ENCODE measurements around the gene SLC24A1.
"Not testable (repeated sequence)": the region's sequence is repeated elsewhere in the genome, so short reads cannot be mapped to it uniquely, and the experiment has no call there.

The SLC24A1 gene

GRCh38 chr15:65621638-65622037, at the start of gene SLC24A1:
Gene SLC24A1 (plus strand): TSS chr15:65621938. CDS start chr15:65624081, 2,143 bp downstream.
- no peak for DNase-seq

- no peak for DNase-seq
Measured at GRCh38 chr15:65571971-65572370, 49.8 kb upstream of the SLC24A1 start.

DNA sequence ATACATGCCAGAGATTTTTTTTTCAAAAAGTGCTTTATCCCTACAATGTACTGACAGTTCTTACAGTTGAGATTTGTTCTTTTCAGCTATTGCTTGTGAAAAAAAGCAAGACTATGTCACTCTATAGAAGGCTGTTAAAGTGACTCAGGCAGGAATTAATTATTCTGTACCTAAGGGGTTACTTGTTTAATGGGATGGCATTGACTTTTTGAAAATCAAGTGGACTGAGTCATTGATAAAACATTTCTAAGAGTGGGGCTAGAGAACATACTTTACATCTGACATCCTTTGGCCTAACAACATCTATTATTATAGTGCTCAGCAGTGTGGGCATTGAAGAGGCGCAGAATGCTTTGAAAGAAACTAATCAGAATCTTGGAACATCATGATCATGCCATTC, 45.1 kb upstream of the SLC24A1 start:
- no peak for DNase-seq

DNA sequence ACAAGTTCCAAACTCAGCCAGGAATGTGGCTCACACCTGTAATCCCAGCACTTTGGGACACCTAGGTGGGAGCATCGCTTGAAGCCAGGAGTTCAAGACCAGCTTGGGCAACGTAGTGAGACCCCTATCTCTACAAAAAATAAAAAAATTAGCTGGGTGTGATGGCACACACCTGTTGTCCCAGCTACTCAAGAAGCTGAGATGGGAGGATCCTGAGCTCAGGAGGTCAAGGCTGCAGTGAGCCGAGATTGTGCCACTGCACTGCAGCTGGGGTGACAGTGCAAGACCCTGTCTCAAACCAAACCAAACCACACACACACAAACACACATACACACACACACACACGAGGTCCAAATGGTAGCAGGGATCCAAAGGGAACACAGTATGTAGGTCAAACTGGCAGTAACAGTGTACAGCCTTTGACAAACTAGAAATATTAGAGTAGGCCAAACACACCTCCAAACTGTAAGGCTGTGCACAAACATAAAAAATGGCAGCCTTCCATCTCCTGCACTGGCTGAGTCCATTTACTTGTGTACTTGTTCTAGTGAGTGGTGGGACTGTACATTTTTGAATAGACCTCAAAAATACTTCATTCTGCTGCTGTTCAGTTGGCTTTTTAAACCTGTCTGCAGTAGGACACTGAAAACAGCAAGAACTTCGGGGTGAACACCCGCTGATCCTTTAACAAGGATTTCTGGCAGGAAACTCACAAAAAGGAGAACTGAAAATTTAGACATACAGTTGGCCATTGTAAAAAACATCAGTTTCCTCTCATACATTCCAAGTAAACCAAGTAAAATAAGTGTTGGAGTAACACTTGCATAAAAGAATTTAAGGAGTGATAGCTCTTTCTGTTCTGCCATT, 44.4 kb upstream of the SLC24A1 start:
- DNase-seq: no peak

GRCh38 chr15:65578904-65579728, 42.6 kb upstream of the SLC24A1 start:
- no peak for DNase-seq

- no peak for DNase-seq
Measured at GRCh38 chr15:65579762-65580161, 42.0 kb upstream of the SLC24A1 start.

DNA sequence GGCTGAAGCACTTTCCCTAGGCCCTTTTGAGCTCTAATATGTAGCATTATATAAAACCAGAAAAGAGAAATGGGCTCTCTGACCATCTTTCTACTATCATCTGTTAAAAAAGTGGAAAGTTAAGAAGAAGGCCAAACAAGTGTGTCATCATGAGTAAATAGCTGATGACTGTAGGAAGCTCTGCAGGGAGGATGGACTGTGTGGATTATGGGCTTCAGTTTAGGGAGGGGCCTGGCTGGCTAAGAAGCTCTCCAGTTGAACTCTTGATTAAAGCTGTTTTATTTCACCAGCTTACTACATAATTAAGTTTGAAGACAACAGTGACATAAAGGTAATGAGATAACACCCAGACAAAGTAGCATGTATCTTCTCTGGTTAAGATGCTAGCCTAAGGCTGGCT, 41.5 kb upstream of the SLC24A1 start:
- DNase-seq: no peak

- DNase-seq: no peak
Measured at GRCh38 chr15:65583701-65584100, 38.0 kb upstream of the SLC24A1 start.

- DNase-seq: no peak
Measured at GRCh38 chr15:65584241-65584640, 37.5 kb upstream of the SLC24A1 start.

GRCh38 chr15:65587094-65587493, 34.6 kb upstream of the SLC24A1 start:
- no peak for DNase-seq

GRCh38 chr15:65595960-65596359, 25.8 kb upstream of the SLC24A1 start:
- no peak for DNase-seq

GRCh38 chr15:65598468-65598867, 23.3 kb upstream of the SLC24A1 start:
- no peak for DNase-seq

DNA sequence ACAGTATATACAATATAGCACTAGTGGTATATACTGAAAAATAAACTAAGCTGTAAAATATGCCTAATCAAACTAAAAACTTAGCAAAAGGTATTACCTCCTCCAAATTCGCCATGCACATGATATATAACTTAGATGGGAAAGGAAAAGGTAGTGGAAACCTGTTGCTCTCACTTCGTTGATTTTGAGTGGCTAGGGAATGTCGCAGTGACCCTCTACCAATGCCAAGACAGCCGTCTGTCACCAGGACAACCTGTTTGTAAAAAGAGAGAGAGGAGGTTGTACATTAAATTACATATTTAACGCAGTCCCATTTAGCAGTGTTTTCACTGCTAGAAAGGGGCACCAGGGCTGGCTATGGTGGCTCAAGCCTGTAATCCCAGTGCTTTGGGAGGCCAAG, 22.1 kb upstream of the SLC24A1 start:
- DNase-seq: no peak

DNA sequence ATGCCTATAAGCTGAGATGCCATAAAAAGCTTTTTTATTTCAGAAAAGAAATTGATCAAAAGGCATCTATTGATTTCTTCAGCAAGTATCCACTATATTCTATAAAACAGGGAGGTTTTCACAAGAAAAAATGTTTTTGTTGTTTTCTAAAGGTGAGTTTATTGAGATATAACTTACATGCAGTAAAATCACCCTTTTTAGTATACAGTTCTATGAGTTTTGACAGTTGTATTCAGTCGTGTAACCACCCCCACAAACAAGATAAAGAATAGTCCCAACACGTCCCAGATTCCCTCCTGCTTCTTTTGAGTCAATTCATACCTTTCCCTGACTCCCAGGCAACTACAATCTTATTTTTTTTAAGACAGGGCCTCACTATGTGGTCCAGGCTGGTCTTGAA, 18.6 kb upstream of the SLC24A1 start:
- no peak for DNase-seq

DNA sequence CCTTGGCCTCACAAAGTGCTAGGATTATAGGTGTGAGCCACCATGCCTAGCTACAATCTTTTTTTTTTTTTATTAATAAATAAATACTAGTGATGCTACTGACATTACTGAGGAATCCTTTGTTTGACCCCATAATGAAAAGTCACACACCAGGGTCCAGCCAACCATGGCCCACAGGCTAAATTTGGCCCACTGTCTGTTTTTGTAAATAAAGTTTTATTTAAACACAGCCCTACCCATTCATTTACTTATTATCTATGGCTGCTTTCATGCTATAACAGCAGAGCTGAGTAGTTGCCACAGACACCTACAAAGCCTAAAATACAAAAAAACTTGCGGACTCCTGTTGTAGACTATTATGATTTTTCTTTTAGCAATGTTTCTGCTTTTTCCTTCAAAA, 18.2 kb upstream of the SLC24A1 start:
- DNase-seq: no peak

- peak; percentile 95 for DNase-seq
Measured at GRCh38 chr15:65610871-65611718, 10.6 kb upstream of the SLC24A1 start, which contains the start of gene INTS14. Gene INTS14 (minus strand): TSS chr15:65611131. CDS start chr15:65607380, 3,751 bp downstream.

DNA sequence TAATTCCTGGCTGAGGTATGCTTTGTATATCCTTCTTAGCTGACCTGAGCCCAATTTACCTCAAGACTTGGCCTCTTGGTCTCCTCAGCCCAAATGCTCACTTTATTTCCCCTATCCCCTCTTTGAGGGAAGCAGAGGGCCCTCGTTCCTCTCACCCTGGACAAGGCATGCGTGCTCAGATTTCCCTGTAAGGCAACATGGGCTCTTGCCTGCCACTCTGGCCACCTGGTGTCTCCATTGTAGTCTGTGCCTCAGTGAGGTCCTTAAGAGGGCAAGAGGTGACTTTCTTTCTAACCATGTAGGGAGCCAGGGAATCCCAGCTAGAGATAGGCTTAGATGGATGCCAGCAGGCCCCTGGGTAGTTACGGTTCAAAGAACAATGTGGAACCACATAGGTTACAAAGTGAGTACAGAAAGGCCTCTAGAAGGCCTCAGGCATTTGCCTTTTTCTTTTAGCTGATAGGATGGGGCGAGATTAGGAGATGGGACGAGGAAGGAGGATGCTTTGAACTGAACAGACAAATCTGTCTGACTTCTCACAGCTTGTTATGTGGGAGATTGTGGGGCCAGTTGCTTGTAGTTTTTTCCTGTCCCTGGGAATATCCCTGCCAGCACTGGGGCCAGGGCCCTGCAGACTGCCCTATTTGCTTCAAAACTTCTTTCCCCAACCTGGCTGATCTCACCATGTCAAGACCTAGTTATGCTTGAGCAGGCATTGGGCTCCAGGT, 9.7 kb upstream of the SLC24A1 start:
- no peak for DNase-seq

GRCh38 chr15:65612616-65612946, 9.2 kb upstream of the SLC24A1 start:
- DNase-seq: no peak

DNA sequence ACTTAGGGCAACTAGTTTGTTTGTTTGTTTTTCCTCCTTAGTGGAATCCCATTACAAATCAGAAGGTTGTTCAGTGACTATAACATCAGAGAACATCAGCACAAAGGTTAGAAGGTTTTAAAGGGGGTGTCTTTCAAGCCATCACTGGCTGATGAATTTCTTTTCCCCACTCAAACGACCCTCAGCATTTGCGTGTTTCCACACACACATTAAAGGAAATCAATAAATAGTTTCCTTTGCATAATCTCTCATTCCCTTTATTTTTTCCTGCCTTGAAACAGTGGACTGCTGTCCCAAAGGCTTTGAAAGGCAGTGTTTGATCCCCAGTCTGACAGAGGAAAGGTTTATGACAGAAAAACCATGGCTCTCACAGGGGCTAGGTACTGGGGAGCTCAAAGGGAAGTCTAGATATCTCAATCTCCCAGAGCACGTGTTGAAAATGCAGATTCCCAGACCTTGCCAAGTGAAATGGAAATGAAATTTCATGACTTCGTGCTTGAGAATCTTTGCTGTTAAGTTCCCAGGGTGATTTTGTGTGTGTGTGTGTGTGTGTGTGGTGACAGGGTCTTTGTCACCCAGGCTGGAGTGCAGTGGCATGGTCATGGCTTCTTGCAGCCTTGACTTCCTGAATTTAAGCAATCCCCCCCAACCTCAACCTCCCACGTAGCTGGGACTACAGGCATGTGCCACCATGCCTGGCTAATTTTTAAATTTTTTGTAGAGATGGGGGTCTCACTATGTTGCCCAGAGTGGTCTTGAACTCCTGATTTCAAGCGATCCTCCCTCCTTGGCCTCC, 8.6 kb upstream of the SLC24A1 start:
- DNase-seq: no peak

DNA sequence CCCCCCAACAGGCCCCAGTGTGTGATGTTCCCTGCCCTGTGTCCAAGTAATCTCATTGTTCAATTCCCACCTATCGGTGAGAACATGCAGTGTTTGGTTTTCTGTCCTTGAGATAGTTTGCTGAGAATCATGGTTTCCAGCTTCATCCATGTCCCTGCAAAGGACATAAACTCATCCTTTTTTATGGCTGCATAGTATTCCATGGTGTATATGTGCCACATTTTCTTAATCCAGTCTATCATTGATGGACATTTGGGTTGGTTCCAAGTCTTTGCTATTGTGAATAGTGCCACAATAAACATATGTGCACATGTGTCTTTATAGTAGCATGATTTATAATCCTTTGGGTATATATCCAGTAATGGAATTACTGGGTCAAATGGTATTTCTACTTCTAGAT, 5.9 kb upstream of the SLC24A1 start:
- DNase-seq: not testable (repeated sequence)

DNA sequence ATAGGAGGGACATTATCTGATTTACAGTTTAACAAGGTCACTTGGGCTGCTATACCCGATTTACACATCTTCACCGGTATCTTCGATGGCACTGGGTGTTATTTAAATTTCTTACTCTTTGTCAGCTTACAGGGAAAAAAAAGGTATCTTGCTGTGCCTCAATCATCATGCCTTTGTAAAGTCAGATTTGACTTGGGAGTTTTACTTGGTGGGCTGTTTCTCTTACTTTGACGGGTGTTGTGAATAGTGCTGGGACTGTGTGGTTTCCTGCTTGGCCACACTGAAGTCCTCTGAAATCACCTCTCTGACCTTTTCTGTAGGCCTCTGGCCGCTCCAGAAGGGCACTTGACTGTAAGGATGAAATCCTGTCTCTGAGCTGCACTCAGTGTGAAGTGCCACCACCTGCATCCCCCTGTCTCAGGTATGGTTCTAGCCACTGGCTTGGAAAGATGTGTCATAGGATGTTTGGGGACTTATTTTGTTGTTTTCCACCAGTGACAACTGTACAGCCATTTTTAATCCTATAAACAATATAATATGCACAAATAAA, 3.1 kb upstream of the SLC24A1 start:
- DNase-seq: no peak
